Head of caudate nucleus (tissue), 42 donors: ENCODE results near the gene LPCAT2.

Experiments
- DNase-seq, 42 donors: peaks; one replicate each; pipeline versions ENCODE4 v3.0.0 to v3.0.0-alpha.2; 2020 to 2021; ENCODE audit warnings: mixed read lengths in 7 of 42
- intact Hi-C: fragments of 100-400 bp; cut with DNase I; formaldehyde crosslinking; loops from one replicate; pipeline ENCODE4 v1.15.0; 2022

The LPCAT2 gene

DNA sequence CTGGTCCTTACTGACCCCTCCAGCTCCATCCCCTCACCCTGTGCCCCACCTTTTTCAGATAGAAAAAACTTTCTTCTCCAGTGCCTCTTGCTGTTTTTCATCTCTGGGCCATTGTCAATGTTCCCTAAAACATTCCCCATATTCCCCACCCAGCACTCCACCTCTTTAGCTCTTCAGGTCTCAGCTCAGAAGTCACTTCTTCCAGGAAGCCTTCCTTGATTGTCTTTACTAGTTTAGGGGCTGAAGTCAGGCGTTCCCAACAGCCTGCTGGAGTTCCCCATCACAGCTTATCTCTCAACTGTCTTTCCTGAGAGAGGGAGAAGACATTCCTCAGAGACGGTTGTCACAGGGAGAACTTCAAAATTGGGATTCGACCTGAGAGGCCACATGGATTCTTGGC lies 31.1 kb upstream of the LPCAT2 start:
- DNase-seq: no peak
- intact Hi-C loops: no loop called here

DNA sequence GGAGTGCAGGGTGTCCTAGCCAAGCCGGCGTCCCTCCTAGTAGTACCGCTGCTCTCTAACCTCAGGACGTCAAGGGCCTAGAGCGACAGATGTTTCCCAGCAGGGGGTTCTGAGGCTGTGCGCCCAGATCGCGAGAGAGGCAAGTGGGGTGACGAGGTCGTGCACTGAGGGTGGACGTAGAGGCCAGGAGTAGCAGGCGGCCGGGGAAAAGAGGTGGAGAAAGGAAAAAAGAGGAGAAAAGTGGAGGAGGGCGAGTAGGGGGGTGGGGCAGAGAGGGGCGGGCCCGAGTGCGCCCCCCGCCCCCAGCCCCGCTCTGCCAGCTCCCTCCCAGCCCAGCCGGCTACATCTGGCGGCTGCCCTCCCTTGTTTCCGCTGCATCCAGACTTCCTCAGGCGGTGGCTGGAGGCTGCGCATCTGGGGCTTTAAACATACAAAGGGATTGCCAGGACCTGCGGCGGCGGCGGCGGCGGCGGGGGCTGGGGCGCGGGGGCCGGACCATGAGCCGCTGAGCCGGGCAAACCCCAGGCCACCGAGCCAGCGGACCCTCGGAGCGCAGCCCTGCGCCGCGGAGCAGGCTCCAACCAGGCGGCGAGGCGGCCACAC lies 29.9 kb upstream of the LPCAT2 start, which contains the start of gene MMP2:
TSS of gene MMP2 (plus strand) at position 372 of the 603 bp plus-strand sequence. CDS start 282 bp downstream, outside the sequence.
- DNase-seq: peak in 17 of 42 donors; percentile 16 to 65 (median 35)

DNA sequence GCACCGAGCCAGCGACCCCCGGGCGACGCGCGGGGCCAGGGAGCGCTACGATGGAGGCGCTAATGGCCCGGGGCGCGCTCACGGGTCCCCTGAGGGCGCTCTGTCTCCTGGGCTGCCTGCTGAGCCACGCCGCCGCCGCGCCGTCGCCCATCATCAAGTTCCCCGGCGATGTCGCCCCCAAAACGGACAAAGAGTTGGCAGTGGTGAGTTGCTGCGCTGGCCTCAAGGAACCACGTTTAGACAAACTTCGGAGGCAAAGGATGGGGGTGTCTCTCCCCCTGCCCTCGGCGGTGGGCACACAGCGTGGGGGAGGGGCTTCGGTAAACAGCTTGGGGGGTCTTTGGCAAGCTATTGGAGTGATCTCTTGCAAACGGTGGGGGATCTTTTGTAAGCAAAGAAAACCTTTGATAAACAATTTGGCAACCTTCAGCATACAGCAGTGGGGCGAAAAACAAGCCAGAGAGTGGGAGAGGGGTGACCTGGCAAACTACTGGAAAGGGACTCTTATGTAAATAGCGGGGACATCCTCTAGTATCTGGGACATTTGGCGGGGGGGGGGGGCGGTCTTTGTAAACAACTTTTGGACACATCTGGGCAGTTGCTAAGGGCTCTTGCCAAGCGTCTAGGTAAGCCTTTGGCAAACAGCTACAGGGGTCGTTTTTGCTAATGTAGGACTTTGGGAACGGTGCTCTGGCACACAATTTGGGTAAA lies 29.3 kb upstream of the LPCAT2 start:
- intact Hi-C loops: no loop called here
- DNase-seq: no peak

More for the DNA sequence above, 29.9 kb upstream of the LPCAT2 start, which contains the start of gene MMP2:
- intact Hi-C loops: no loop called here

DNA sequence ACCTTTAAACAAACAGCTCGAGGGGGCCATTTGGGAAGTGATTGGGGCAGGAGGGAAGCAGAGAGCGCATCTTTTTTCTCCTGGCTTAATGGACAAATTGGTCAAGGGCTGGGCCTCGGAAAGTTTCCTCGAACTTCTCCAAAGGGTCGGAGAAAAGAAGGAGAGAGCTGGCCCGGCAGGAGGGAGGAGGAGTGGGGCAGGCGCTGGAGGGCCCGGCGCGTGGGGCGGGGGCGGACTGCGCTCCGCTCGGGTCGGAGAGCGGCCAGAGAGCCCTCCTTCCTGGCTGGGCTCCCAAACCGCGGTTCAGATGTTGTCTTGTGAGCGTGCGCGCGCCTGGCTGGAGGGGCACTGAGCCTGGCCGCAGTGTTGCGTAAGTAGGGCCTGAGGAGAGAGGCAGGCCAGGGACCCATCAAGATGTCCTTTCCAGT lies 28.6 kb upstream of the LPCAT2 start:
- peak; percentile 28 to 83 (median 61) for DNase-seq
- intact Hi-C loops: no loop called here

DNA sequence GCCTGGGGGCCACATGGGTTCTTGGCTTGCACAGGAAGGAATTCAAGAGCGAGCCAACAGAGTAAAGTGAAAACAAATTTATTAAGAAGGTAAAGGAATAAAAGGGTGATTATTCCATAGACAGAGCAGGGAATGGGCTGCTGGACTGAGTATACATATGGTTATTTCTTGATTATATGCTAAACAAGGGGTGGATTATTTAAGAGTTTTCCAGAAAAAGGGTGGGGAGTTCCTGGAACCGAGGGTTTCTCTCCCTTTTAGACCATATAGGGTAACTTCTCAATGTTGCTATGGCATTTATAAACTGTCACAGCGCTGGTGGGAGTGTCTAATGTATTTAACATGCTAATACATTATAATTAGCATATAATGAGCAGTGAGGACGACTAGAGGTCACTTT lies 27.8 kb upstream of the LPCAT2 start:
- intact Hi-C loops: no loop called here
- no peak for DNase-seq

DNA sequence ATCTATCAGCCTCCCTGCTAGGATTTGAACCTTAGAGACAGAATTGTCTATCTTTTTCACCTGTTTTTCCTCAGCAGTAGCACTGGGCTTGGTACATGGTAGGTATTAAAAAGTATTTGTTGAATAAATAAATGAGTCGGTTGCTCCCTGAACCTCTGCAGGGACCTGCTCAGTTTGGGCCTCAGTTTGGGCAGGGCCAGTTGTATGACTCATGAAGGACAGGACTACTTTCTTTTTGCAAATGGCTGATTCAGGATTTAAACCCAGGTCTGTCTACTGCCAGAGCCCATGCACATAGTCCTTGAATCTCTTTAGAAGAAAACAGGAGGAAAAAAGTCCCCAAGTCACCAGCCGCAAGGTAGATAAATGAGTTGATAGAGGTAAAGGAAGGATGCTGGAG lies 26.8 kb upstream of the LPCAT2 start:
- intact Hi-C loops: no loop called here
- no peak for DNase-seq

DNA sequence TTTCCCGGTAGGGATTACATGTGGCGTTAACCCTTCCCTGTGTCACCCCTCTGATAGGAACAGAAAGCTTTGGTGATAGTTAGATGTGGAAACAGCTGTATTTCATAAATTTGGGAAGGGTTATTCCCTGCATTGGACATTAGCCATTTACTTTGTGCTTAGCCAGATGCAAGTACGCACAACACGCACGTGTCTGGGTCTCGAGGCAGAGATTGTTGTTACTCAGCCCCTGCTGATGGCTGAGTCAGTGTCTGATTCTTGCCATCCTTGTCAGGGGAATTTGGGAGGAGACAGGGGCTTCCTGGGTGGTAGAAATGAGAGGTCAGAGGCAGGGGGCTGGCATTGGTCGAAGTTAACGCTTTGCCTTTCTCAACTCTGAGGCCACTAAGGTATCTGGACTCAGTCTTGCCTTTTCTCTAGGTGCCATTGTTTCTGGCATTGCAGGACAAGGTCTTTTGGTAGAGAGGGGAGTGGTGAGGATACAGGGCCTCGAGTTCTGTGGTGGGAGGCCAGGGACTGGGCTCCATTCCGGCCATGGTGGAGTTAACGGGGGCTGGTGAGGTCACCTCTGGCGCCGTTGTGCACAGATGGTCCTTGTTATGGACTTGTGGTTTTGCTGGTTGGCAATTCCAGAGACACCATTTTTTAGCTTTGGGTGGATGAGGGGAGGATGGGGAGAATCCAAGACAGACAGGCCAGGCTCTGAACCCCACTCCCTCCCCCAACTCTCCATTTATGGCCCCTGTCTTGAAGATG lies 21.6 kb upstream of the LPCAT2 start:
- peak in 1 of 42 donors; percentile 1 for DNase-seq
- intact Hi-C loops: no loop called here

DNA sequence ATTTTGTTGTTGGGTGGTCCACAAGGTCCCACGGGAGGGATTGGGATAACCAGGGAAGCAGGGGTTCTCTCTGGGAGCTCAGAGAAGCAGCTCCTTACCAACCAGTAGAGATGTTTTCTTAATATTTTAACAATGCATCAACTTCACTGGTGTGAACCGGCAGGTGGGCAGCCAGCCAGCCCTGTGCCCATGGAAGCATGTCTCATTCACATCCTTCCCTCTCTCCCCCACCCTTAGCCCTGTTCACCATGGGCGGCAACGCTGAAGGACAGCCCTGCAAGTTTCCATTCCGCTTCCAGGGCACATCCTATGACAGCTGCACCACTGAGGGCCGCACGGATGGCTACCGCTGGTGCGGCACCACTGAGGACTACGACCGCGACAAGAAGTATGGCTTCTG lies 20.6 kb upstream of the LPCAT2 start:
- intact Hi-C loops: no loop called here
- no peak for DNase-seq

DNA sequence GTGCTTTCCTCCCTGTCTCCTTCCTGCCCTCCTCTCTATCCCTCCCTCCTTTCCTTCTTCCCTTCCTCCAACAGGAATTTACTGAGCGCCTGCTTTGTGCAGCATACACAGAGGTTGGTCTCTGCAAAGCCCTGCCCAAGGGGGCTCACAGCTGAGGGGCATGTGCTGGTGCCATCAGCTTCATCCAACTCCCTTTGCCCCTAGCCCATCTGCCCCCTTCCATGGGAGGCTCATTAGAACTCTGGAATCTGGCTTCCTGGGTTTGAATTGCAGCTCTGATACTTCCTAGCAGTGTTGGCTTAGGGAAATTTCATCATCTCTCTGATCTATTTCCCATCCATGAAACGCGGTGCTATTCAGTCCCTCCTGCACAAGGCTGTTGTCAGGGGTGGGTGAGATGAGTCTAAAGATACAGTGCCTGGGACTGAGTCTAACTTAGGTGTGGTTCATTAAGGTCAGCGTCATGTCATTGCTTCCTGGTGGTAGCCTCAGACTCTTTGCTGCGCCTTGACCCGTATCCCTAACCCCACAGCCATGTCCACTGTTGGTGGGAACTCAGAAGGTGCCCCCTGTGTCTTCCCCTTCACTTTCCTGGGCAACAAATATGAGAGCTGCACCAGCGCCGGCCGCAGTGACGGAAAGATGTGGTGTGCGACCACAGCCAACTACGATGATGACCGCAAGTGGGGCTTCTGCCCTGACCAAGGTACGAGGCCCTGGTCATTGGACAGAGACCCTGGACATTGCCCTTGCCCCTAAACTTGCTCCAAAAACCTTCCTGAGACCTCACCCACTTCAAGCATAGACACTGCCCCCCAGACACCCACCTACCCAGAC lies 19.5 kb upstream of the LPCAT2 start:
- intact Hi-C loops: no loop called here
- DNase-seq: no peak

DNA sequence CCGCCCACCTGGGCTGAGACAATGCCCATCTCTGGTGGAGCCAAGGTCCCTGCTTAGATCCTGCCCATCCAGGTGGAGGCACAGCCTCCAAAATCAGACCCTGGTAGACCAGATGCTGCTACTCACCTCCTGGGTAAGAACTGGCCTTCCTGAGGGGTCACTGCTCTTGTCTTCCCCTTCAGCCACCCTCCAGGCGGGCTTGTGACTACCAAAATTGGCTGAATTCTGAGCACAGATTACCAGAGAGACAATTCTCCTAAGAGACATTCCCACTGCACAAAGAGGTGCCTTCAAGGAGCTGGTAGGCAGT lies 19.0 kb upstream of the LPCAT2 start:
- intact Hi-C loops: loop anchor here (10.0 kb wide), 1 partner anchor 215 kb away; no protein-coding TSS in a partner anchor
- no peak for DNase-seq

DNA sequence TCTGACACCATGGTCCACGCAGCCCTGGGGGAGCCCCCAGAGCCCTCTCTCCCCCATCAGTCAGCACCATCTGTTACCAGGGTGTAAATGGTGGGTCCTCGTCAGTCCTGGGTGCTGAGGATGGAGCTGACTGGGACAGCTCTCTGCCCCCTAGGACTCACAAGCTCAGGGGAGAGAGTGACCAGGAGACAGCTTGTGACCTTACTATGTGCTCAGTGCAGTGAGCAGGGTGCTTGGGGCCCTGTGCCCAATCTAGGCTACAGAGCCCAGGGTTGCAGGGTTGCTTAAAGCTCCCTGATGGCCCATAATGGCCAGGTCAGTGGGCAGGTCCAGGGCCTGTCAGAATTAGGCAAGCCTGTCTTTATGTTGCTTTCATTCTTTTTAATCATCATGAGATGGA lies 18.6 kb upstream of the LPCAT2 start:
- DNase-seq: no peak
- intact Hi-C loops: loop anchor here (10.0 kb wide), 1 partner anchor 214 kb away; no protein-coding TSS in a partner anchor

DNA sequence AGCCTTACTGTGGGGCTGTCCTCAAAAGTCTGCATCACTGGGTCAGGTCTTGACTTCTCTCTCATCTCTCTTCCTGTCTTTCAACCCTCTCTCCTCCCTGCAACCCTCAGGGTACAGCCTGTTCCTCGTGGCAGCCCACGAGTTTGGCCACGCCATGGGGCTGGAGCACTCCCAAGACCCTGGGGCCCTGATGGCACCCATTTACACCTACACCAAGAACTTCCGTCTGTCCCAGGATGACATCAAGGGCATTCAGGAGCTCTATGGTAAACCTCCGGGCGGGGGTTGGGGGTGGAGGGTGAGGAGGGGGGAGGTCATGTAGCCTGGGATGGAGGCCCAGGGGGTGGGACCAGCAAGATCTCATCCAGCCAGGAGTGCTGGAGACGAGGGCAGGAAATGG lies 17.2 kb upstream of the LPCAT2 start:
- DNase-seq: peak in 1 of 42 donors; percentile 19
- intact Hi-C loops: loop anchor here (10.0 kb wide), 1 partner anchor 213 kb away; no protein-coding TSS in a partner anchor

DNA sequence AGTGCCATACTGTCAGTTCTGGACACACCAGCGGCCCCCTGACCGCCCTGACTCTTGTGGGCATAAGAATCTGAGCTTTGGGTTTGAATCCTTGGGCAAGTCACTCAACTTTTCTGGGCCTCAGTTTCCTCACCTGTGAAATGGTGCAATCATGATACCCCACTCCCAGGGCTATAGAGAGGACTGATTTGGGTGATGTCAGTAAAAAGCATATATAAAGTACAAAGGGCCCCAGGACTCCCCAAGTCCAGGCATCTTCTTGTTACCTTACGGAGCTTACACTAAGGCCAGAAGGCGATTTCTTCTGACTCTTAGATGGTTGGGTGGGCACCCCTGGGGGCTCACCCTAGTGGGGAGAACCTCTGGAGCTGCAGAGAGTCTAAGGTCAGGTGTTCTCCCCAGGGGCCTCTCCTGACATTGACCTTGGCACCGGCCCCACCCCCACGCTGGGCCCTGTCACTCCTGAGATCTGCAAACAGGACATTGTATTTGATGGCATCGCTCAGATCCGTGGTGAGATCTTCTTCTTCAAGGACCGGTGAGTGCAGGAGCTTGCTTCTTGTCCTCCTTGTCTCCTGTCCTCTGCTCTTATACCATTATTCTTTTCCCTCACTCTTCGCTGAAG lies 16.0 kb upstream of the LPCAT2 start:
- DNase-seq: peak in 3 of 42 donors; percentile 0 to 24 (median 17)
- intact Hi-C loops: loop anchor here (10.0 kb wide), 1 partner anchor 212 kb away; no protein-coding TSS in a partner anchor

DNA sequence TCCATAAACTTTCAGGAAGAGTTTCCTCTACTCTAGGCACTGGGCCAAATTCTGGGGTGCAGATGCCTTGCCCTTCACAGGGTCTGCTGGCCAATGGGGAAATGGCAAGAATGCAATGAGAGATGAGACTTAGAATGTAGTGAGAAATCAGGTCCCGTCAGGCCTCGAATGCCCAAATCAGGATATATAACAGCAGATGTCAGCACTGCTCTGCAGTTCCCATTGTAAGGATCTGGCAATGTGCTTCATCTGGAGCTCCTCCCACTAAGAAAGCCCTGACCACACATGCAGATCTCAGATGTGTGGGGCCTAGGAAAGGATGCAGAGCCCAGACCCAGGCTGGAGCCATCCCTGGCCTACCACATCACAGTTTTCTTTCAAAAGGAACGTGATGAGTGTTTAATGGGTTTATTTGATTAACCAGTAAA lies 13.9 kb upstream of the LPCAT2 start:
- peak in 38 of 42 donors; percentile 21 to 87 (median 66) for DNase-seq
- intact Hi-C loops: loop anchor here (2.0 to 10.0 kb wide), 2 partner anchors 48 to 210 kb away; no protein-coding TSS in a partner anchor

DNA sequence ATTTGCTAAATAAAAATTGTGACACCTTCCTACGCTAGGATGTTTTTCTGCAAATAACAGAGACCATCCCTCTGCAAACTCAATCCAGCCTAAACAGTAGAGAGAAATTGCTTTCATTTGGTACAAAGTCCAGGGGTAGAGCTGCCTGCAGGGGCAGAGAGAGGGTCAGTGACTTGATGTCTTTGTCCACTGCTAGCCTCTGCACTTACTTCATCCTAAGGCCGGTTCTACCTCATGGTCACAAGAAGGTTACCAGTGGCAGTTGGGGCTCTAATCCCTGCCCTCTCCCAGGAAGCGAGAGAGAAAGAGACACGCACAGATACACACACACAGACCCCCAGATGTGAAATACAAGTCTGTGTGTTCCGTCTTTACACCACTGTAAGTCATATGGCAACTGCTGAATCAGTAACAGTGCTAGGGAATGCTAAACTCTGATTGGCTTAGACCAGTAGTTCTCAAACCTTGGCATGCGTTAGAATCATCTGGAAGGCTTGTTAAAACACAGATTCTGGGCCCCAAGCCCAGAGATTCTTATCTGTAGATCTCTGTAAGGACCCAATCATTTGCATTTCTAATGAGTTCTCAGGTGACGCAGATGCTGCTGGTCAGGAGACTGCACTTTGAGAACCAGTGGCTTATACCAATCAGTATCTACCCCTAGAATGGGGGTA lies 13.1 kb upstream of the LPCAT2 start:
- peak in 2 of 42 donors; percentile 35 to 40 for DNase-seq
- intact Hi-C loops: loop anchor here (2.0 to 10.0 kb wide), 2 partner anchors 47 to 209 kb away; no protein-coding TSS in a partner anchor

DNA sequence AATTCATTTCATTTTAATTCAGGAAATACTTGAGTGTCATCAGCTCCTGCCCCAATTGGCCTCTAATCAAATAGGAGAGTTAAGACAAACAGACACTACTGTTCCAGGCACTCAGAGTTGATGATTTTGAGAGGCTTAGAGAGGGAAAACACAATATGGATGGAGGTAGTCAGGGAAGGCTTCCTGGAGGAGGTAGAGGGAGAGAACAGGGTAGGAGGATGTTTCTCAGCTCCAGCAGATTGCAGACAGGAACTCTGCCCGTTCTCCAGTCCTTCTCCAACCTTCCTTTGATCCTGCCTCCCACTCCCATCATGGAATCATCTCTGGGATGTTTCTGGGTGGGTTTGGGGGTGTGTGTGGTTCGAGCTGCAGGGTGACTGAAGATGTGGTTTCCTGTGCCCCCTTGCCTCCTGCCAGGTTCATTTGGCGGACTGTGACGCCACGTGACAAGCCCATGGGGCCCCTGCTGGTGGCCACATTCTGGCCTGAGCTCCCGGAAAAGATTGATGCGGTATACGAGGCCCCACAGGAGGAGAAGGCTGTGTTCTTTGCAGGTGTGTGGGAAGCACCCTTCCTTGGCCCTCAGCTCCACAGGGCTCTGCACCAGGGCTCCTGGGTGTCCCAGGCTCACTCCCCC lies 12.2 kb upstream of the LPCAT2 start:
- intact Hi-C loops: loop anchor here (10.0 kb wide), 1 partner anchor 208 kb away; no protein-coding TSS in a partner anchor
- peak in 2 of 42 donors; percentile 32 to 40 for DNase-seq

DNA sequence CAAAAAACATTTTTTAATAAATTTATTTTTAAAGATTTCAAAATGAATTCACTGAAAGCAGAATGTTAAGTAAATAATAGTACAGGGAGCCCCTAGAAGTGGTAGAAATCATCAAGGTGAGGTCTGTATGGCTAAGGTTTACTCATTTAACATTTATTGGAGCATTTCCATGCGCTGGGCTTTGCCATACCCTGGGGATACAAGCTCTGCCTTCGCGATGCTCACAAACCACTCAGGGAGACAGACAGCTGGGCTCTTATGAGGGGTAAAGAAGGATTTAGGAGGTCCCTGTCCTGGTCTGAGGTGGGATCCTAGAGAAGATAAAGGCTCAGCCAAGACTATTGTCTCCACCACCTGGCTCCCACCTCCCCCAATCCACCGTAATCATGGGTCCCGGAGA lies 11.3 kb upstream of the LPCAT2 start:
- peak in 1 of 42 donors; percentile 33 for DNase-seq
- intact Hi-C loops: loop anchor here (10.0 kb wide), 1 partner anchor 207 kb away; no protein-coding TSS in a partner anchor
